Measurements from ENCODE around the gene SPSB1.

- TF ChIP-seq TAF1 (IDR thresholded peaks at IDR 0.05; ENCODE audit: low read depth, low read length) = no peak
- TF ChIP-seq POLR2AphosphoS5 (IDR thresholded peaks at IDR 0.05; ENCODE audit: low read depth, low read length) = no peak
- TF ChIP-seq POLR2A (IDR thresholded peaks at IDR 0.05; ENCODE audit: low read depth, low read length) = no peak
- TF ChIP-seq PAX5 (IDR thresholded peaks at IDR 0.05; ENCODE audit: insufficient read depth, low read length, severe bottlenecking) = no peak
Observed at GRCh38 chr1:9384751-9385245, 92.1 kb downstream of the SPSB1 start.

Measured in GM12891 (cell line).